Endothelial cell of umbilical vein (primary cell): ENCODE measurements around the gene CTNND2. TPM values are rescaled to one million over a fixed set of nuclear protein-coding genes. Genes with fewer than 3 reads are reported as not detected.

Experiments
- BruUV-seq: library from RNA; stranded (reverse); fragments of 400-500 nt; replicated peaks from 2 replicates; lab custom pipeline; 2021; lab: Mats Ljungman, UMichigan
- CTCF ChIA-PET: fragments of 300-600, 350-600 bp; sonication (Branson Sonifier 250); formaldehyde crosslinking; loops from one replicate; lab custom pipeline; 2021; ENCODE audit warnings: antibody characterized with exemption, inconsistent platforms; lab: Charles Lee
- POLR2A ChIA-PET: fragments of 300-600, 350-600 bp; sonication (Branson Sonifier 250); formaldehyde crosslinking; loops from one replicate; lab custom pipeline; 2021; ENCODE audit warnings: antibody characterized with exemption, inconsistent platforms; lab: Charles Lee
- DNase-seq: peaks from one replicate; pipeline ENCODE4 v3.0.0-alpha.2; 2011; ENCODE audit warnings: low read depth, low spot score
- FAIRE-seq: peaks from 2 replicates; lab custom pipeline; 2011; peaks lifted over from hg19 to GRCh38; lab: Jason Lieb, UNC
- H2AFZ ChIP-seq: 2 replicates; pipeline ENCODE4 v1.6.0; 2012; ENCODE audit warnings: low read depth, low read length, control low read depth, inconsistent platforms
- H3K27ac ChIP-seq: 2 replicates; pipeline ENCODE4 v1.5.1; 2011; ENCODE audit warnings: low read depth, mild to moderate bottlenecking, control low read depth, low read length, moderate library complexity; ENCODE audit not compliant: insufficient read depth
- H3K27me3 ChIP-seq, 2 experiments: 2 replicates each; pipeline versions ENCODE4 v1.6.0 to v1.6.1; 2011; ENCODE audit warnings: low read length in 2 of 2, mixed read lengths in 1 of 2; ENCODE audit not compliant: control insufficient read depth in 2 of 2, insufficient read depth in 2 of 2
- H3K36me3 ChIP-seq, 2 experiments: 2 replicates in 1 of 2; 3 replicates in 1 of 2; pipeline ENCODE4 v1.5.1; 2011; ENCODE audit warnings: low read length in 2 of 2, mild to moderate bottlenecking in 1 of 2, moderate library complexity in 1 of 2; ENCODE audit not compliant: control insufficient read depth in 2 of 2, insufficient read depth in 2 of 2; ENCODE audit errors: extremely low read depth in 1 of 2
- H3K4me1 ChIP-seq: 3 replicates; pipeline ENCODE4 v1.5.1; 2011; ENCODE audit warnings: mild to moderate bottlenecking, low read length; ENCODE audit not compliant: control insufficient read depth, insufficient read depth; ENCODE audit errors: extremely low read depth
- H3K4me2 ChIP-seq: 2 replicates; pipeline ENCODE4 v1.6.1; 2011; ENCODE audit warnings: low read length, control low read depth, mixed read lengths; ENCODE audit not compliant: insufficient read depth
- H3K4me3 ChIP-seq, 3 experiments: fragments of 200-600 bp in 1 of 3; sonication (generic), shearing (Covaris generic) in 1 of 3; replicated peaks in 1 of 3; 2 replicates each; pipeline ENCODE4 v1.5.1; 2011 to 2016; ENCODE audit warnings: control low read depth in 3 of 3, low read length in 3 of 3, mild to moderate bottlenecking in 2 of 3, inconsistent platforms in 1 of 3, low read depth in 1 of 3, moderate library complexity in 1 of 3; ENCODE audit not compliant: insufficient read depth in 1 of 3
- H3K79me2 ChIP-seq: 2 replicates; pipeline ENCODE4 v1.6.0; 2012; ENCODE audit warnings: low read length, inconsistent platforms; ENCODE audit not compliant: control insufficient read depth, insufficient read depth
- H3K9ac ChIP-seq: replicated peaks from 2 replicates; pipeline ENCODE3; 2011; ENCODE audit warnings: low read length, control low read depth; ENCODE audit not compliant: insufficient read depth; ENCODE audit errors: extremely low read depth
- H3K9me1 ChIP-seq: replicated peaks from 3 replicates; pipeline ENCODE4 v1.6.0; 2011; ENCODE audit warnings: mild to moderate bottlenecking, low read length; ENCODE audit not compliant: control insufficient read depth, insufficient read depth; ENCODE audit errors: extremely low read depth
- H3K9me3 ChIP-seq: replicated peaks from 2 replicates; pipeline ENCODE4 v1.5.1; 2012; ENCODE audit warnings: low read length, inconsistent platforms; ENCODE audit not compliant: control insufficient read depth, insufficient read depth
- H4K20me1 ChIP-seq: replicated peaks from 2 replicates; pipeline ENCODE3; 2011; ENCODE audit warnings: mild to moderate bottlenecking, low read length; ENCODE audit not compliant: control insufficient read depth, insufficient read depth; ENCODE audit errors: extremely low read depth
- CTCF ChIP-seq, 2 donors: IDR thresholded peaks; 1 replicate in 1 of 2; 2 replicates in 1 of 2; pipeline ENCODE4 v1.5.1; 2011; ENCODE audit warnings: low read length in 2 of 2, mild to moderate bottlenecking in 2 of 2, moderate library complexity in 2 of 2, control low read depth in 1 of 2, inconsistent platforms in 1 of 2, low read depth in 1 of 2; ENCODE audit not compliant: insufficient read depth in 1 of 2; ENCODE audit errors: extremely low read depth in 1 of 2
- EZH2 ChIP-seq: IDR thresholded peaks from 2 replicates; pipeline ENCODE4 v1.6.1; 2012; ENCODE audit warnings: borderline replicate concordance, low read depth, mild to moderate bottlenecking, moderate library complexity, low read length, inconsistent platforms; ENCODE audit not compliant: severe bottlenecking
- GATA2 ChIP-seq: IDR thresholded peaks from 2 replicates; pipeline ENCODE4 v1.7.0; 2011; ENCODE audit warnings: low read depth, mild to moderate bottlenecking, moderate library complexity, mixed read lengths, low read length; ENCODE audit not compliant: insufficient read length, insufficient read depth
- JUN ChIP-seq: IDR thresholded peaks from 2 replicates; pipeline ENCODE4 v1.6.1; 2011; ENCODE audit warnings: borderline replicate concordance, low read depth; ENCODE audit not compliant: insufficient read length, insufficient read depth
- MAX ChIP-seq: IDR thresholded peaks from 2 replicates; pipeline ENCODE4 v1.6.1; 2011; ENCODE audit not compliant: insufficient read depth, insufficient read length
- MYC ChIP-seq: IDR thresholded peaks from one replicate; pipeline ENCODE4 v1.6.1; 2011; ENCODE audit warnings: mild to moderate bottlenecking, low read depth, low read length
- POLR2AphosphoS5 ChIP-seq: IDR thresholded peaks from 2 replicates; pipeline ENCODE4 v1.6.1; 2012; ENCODE audit warnings: low read depth, mild to moderate bottlenecking, control low read depth, low read length, moderate library complexity; ENCODE audit not compliant: insufficient read depth
- dilution Hi-C: fragments of 300-500 bp; cut with MboI; formaldehyde crosslinking; loops from one replicate; pipeline ENCODE4 v1.15.0; 2019; ENCODE audit warnings: low sequenced_read_pairs; ENCODE audit not compliant: extremely low pct_ligation_motif_present
- intact Hi-C: fragments of 100-400 bp; cut with micrococcal nuclease; formaldehyde crosslinking; loops from one replicate; pipeline ENCODE4 v1.10.0; 2022
- polyA plus RNA-seq, 4 experiments: library from polyadenylated mRNA; depleted of rRNA in 3 of 4; stranded (reverse) in 3 of 4; unstranded in 1 of 4; fragments of >200 nt; gene quantifications; 2 replicates each; pipeline versions ENCODE4 v1.2.1 to v1.2.3, GENCODE V29; 2011 to 2012; ENCODE audit warnings: missing spikeins in 1 of 4
- total RNA-seq: library from RNA; stranded (reverse); gene quantifications from 2 replicates; pipeline ENCODE4 v1.2.3, GENCODE V29; 2021

Gene CTNND2
- total and polyA plus RNA-seq, 2 donors (not counting 3 experiments of a cell fraction or from before 2014, with no cell fraction given), result not detected

- TF ChIP-seq EZH2 (no peak), MYC (no peak), GATA2 (no peak), CTCF (IDR thresholded peaks at IDR 0.05; ENCODE audit: extremely low read depth in 1 of 2, insufficient read depth in 1 of 2, low read depth in 1 of 2, low read length in 2 of 2) (no peak), JUN (no peak), POLR2AphosphoS5 (no peak), MAX (no peak)
- intact Hi-C loops (no loop called here), dilution Hi-C loops (no loop called here)
- CTCF ChIA-PET, result no interaction called here
- peaks cover 5% of the 10 kb centered on the region for H3K9me3 ChIP-seq
- H4K20me1 ChIP-seq, result no peaks in the 10 kb centered on the region
- H3K36me3 ChIP-seq, result no peaks in the 10 kb centered on the region
- no peaks in the 10 kb centered on the region for H3K79me2 ChIP-seq
- no peaks in the 10 kb centered on the region for H3K27me3 ChIP-seq
- no peaks in the 10 kb centered on the region for H3K9me1 ChIP-seq
- no peak overlapping the region for H2AFZ ChIP-seq
- H3K27ac ChIP-seq, result no peak overlapping the region
- no peak overlapping the region for H3K4me3 ChIP-seq
- no TSS peak for BruUV-seq
- no peaks in the 10 kb centered on the region for H3K4me1 ChIP-seq
- POLR2A ChIA-PET, result no interaction called here
- no peak for DNase-seq
- no peak for FAIRE-seq
- H3K9ac ChIP-seq, result no peak overlapping the region
- H3K4me2 ChIP-seq, result no peak overlapping the region
Measured at GRCh38 chr5:11483630-11484029, 420.6 kb downstream of the CTNND2 start.
